HepG2 (cell line): Measurements from ENCODE around the gene PITHD1. TPM values are rescaled to one million over a fixed set of nuclear protein-coding genes. Genes with fewer than 3 reads are reported as not detected.

Experiments
- FLYWCH1 ChIP-seq: sonication (generic); formaldehyde crosslinking; IDR thresholded peaks from 2 replicates; pipeline ENCODE4 v1.8.1; 2023; ENCODE audit warnings: mild to moderate bottlenecking, missing genetic modification reagents
- HMG20A ChIP-seq: IDR thresholded peaks from 2 replicates; pipeline ENCODE4 v1.6.1; 2016; ENCODE audit warnings: borderline replicate concordance
- NAIF1 ChIP-seq: sonication (generic); formaldehyde crosslinking; IDR thresholded peaks from 2 replicates; pipeline ENCODE4 v1.5.0; 2020; ENCODE audit warnings: mild to moderate bottlenecking, missing genetic modification reagents, borderline replicate concordance
- NR2F2 ChIP-seq: IDR thresholded peaks from 2 replicates; pipeline ENCODE4 v1.6.1; 2012; ENCODE audit warnings: low read depth, inconsistent platforms, borderline replicate concordance
- POGZ ChIP-seq: sonication (generic); formaldehyde crosslinking; IDR thresholded peaks from 2 replicates; pipeline ENCODE4 v1.4.0; 2020; ENCODE audit warnings: mild to moderate bottlenecking, missing genetic modification reagents
- SSRP1 ChIP-seq: IDR thresholded peaks from 2 replicates; pipeline ENCODE4 v1.6.1; 2016; ENCODE audit warnings: control low read depth
- TARDBP ChIP-seq: sonication (generic); formaldehyde crosslinking; IDR thresholded peaks from 2 replicates; pipeline ENCODE4 v1.8.0; 2022; ENCODE audit warnings: mild to moderate bottlenecking, missing genetic modification reagents
- TCF7 ChIP-seq: sonication (generic); IDR thresholded peaks from 2 replicates; pipeline ENCODE4 v1.6.1; 2016; ENCODE audit warnings: antibody characterized with exemption, low read depth
- ZC3H4 ChIP-seq: sonication (generic); formaldehyde crosslinking; IDR thresholded peaks from 2 replicates; pipeline ENCODE4 v1.4.0; 2020; ENCODE audit warnings: missing genetic modification reagents, borderline replicate concordance
- ZFP36 ChIP-seq: fragments of 150-350 bp; IDR thresholded peaks from 2 replicates; pipeline ENCODE4 v1.6.1; 2018; ENCODE audit warnings: borderline replicate concordance, low read length, low read depth; ENCODE audit not compliant: partially characterized antibody
- ZFP36L2 ChIP-seq: sonication (generic); formaldehyde crosslinking; IDR thresholded peaks from 2 replicates; pipeline ENCODE4 v1.4.0; 2020; ENCODE audit warnings: missing genetic modification reagents
- ZNF234 ChIP-seq: sonication (generic); formaldehyde crosslinking; conservative IDR thresholded peaks from 2 replicates; pipeline ENCODE4 v1.5.1; 2020; ENCODE audit warnings: mild to moderate bottlenecking, missing genetic modification reagents
- ZNF33B ChIP-seq: sonication (generic); formaldehyde crosslinking; IDR thresholded peaks from 2 replicates; pipeline ENCODE4 v1.5.1; 2020; ENCODE audit warnings: mild to moderate bottlenecking, missing genetic modification reagents
- ZNF34 ChIP-seq: sonication (generic); formaldehyde crosslinking; IDR thresholded peaks from 2 replicates; pipeline ENCODE4 v1.4.0; 2020; ENCODE audit warnings: mild to moderate bottlenecking, missing genetic modification reagents, borderline replicate concordance
- ZNF383 ChIP-seq: sonication (generic); formaldehyde crosslinking; IDR thresholded peaks from 2 replicates; pipeline ENCODE4 v1.4.0; 2020; ENCODE audit warnings: missing genetic modification reagents, mild to moderate bottlenecking, borderline replicate concordance
- ZNF546 ChIP-seq: sonication (generic); formaldehyde crosslinking; conservative IDR thresholded peaks from 2 replicates; pipeline ENCODE4 v1.8.1; 2023; ENCODE audit warnings: mild to moderate bottlenecking, missing genetic modification reagents
- ZNF605 ChIP-seq: sonication (generic); formaldehyde crosslinking; IDR thresholded peaks from 2 replicates; pipeline ENCODE4 v1.8.0; 2022; ENCODE audit warnings: mild to moderate bottlenecking, missing genetic modification reagents
- ZNF746 ChIP-seq: sonication (generic); formaldehyde crosslinking; IDR thresholded peaks from 2 replicates; pipeline ENCODE4 v1.8.0; 2022; ENCODE audit warnings: mild to moderate bottlenecking, missing genetic modification reagents
- ZNF792 ChIP-seq: IDR thresholded peaks from 2 replicates; pipeline ENCODE4 v1.6.1; 2016
- ZSCAN22 ChIP-seq: sonication (generic); formaldehyde crosslinking; IDR thresholded peaks from 2 replicates; pipeline ENCODE4 v1.4.0; 2020; ENCODE audit warnings: mild to moderate bottlenecking, missing genetic modification reagents
- ZSCAN29 ChIP-seq: sonication (generic); formaldehyde crosslinking; conservative IDR thresholded peaks from 2 replicates; pipeline ENCODE4 v1.4.0; 2020; ENCODE audit warnings: mild to moderate bottlenecking, missing genetic modification reagents
- polyA plus RNA-seq, 8 experiments: library from polyadenylated mRNA; depleted of rRNA in 3 of 8; stranded (reverse) in 7 of 8; unstranded in 1 of 8; fragments of >200 nt; fragmentation: Illumina TruSeq in 4 of 8; extraction: Trizol in 4 of 8; gene quantifications; 2 replicates each; pipeline versions ENCODE4 v1.2.1 to v1.2.3, GENCODE V29; 2011 to 2016; ENCODE audit warnings: low read depth in 4 of 8, missing spikeins in 1 of 8, mixed read lengths in 1 of 8; ENCODE audit not compliant: insufficient read depth in 1 of 8
- total RNA-seq, 5 experiments: library from RNA; depleted of rRNA; stranded (reverse); fragments of >200 nt; fragmentation: Illumina TruSeq; extraction: Trizol; gene quantifications; 2 replicates each; pipeline ENCODE4 v1.2.3, GENCODE V29; 2016; ENCODE audit warnings: low read depth in 1 of 5
- TF ChIP-seq, protein P1 (sequence below): sonication (generic); formaldehyde crosslinking; IDR thresholded peaks from 2 replicates; pipeline ENCODE4 v1.5.0; 2020; ENCODE audit warnings: missing genetic modification reagents, mild to moderate bottlenecking, borderline replicate concordance
- TF ChIP-seq, protein P2 (sequence below): sonication (generic); formaldehyde crosslinking; IDR thresholded peaks from 2 replicates; pipeline ENCODE4 v1.8.0; 2022; ENCODE audit warnings: mild to moderate bottlenecking, missing genetic modification reagents; ENCODE audit not compliant: insufficient replicate concordance
- TF ChIP-seq, protein P3 (sequence below): sonication (generic); formaldehyde crosslinking; IDR thresholded peaks from 2 replicates; pipeline ENCODE4 v1.4.0; 2020; ENCODE audit warnings: missing genetic modification reagents
- TF ChIP-seq, protein P4 (sequence below): sonication (generic); formaldehyde crosslinking; IDR thresholded peaks from 2 replicates; pipeline ENCODE4 v1.4.0; 2020; ENCODE audit warnings: mild to moderate bottlenecking, missing genetic modification reagents
- TF ChIP-seq, protein P5 (sequence below): IDR thresholded peaks from 2 replicates; pipeline ENCODE4 v1.6.1; 2016; ENCODE audit warnings: low read depth, borderline replicate concordance

Gene PITHD1
- total and polyA plus RNA-seq, 2 of the 13 experiments (the other 11 are each of a cell fraction or from before 2014, with no cell fraction given) = 28.0 to 37.3 TPM

DNA sequence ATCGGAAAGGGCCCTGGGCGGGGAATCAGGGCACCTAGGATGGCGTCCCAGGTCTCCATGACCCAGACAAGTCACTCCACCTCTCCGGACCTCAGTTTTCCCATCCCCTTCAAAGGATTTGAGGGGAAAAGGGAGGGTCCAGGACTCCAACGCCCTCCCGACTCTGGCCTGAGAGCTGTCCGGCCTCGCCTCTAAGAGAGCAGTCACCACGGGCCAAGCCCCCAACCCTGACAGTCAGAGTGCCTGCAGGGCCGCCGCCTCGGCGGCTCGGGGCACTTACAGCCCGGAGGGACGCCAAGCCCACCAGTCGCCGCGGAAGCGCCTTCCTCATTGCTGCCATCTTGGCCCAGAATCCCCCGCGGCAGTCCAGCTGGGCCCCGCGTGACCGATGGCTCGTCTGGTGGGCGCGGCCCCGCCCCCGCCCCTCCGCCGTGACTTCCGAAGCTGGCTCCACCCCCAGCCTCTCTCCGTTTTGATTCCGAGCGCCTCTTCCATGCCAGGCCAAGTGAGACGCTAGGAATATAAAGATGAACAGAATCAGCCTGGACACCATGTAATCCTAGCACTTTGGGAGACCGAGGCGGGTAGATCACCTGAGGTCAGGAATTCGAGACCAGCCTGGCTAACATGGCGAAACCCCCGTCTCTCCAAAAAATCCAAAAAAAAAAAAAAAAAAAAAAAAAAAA lies 47.0 kb downstream of the PITHD1 start, which contains the start of gene HMGCL (continued):
- TF ChIP-seq, protein P1, sequence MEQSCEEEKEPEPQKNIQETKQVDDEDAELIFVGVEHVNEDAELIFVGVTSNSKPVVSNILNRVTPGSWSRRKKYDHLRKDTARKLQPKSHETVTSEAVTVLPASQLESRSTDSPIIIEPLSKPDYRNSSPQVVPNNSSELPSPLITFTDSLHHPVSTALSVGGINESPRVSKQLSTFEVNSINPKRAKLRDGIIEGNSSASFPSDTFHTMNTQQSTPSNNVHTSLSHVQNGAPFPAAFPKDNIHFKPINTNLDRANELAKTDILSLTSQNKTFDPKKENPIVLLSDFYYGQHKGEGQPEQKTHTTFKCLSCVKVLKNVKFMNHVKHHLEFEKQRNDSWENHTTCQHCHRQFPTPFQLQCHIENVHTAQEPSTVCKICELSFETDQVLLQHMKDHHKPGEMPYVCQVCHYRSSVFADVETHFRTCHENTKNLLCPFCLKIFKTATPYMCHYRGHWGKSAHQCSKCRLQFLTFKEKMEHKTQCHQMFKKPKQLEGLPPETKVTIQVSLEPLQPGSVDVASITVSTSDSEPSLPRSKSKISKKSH = peak; percentile 95; the same call in 1 of the 2 replicates
- TF ChIP-seq POGZ (peak; percentile 81), SSRP1 (CRISPR knock-in tag) (no peak), ZSCAN22 (CRISPR knock-in tag) (no peak), NAIF1 (no peak), ZNF34 (CRISPR knock-in tag) (no peak), HMG20A (CRISPR knock-in tag) (no peak), ZC3H4 (peak; percentile 60; the same call in 1 of the 2 replicates), TARDBP (CRISPR knock-in tag) (peak; percentile 34; the same call in 1 of the 2 replicates), ZSCAN29 (CRISPR knock-in tag) (0 out of 2 replicates have a peak, but pooled peaks have one; percentile 39), ZNF546 (CRISPR knock-in tag) (peak; percentile 86), ZFP36L2 (CRISPR knock-in tag) (no peak), ZNF746 (CRISPR knock-in tag) (peak; percentile 51; the same call in 1 of the 2 replicates), ZNF234 (CRISPR knock-in tag) (0 out of 2 replicates have a peak, but pooled peaks have one; percentile 49), NR2F2 (no peak), ZNF33B (no peak), ZNF792 (CRISPR knock-in tag) (peak; percentile 42; the same call in 1 of the 2 replicates), TCF7 (no peak), ZFP36 (no peak), FLYWCH1 (CRISPR knock-in tag) (no peak), ZNF605 (CRISPR knock-in tag) (no peak; the same call in 1 of the 2 replicates), ZNF383 (CRISPR knock-in tag) (no peak)
- TF ChIP-seq, protein P2, sequence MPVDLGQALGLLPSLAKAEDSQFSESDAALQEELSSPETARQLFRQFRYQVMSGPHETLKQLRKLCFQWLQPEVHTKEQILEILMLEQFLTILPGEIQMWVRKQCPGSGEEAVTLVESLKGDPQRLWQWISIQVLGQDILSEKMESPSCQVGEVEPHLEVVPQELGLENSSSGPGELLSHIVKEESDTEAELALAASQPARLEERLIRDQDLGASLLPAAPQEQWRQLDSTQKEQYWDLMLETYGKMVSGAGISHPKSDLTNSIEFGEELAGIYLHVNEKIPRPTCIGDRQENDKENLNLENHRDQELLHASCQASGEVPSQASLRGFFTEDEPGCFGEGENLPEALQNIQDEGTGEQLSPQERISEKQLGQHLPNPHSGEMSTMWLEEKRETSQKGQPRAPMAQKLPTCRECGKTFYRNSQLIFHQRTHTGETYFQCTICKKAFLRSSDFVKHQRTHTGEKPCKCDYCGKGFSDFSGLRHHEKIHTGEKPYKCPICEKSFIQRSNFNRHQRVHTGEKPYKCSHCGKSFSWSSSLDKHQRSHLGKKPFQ (CRISPR knock-in tag) = peak; percentile 84
- TF ChIP-seq, protein P3, sequence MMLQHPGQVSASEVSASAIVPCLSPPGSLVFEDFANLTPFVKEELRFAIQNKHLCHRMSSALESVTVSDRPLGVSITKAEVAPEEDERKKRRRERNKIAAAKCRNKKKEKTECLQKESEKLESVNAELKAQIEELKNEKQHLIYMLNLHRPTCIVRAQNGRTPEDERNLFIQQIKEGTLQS = peak; percentile 64
- TF ChIP-seq, protein P4, sequence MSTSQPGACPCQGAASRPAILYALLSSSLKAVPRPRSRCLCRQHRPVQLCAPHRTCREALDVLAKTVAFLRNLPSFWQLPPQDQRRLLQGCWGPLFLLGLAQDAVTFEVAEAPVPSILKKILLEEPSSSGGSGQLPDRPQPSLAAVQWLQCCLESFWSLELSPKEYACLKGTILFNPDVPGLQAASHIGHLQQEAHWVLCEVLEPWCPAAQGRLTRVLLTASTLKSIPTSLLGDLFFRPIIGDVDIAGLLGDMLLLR (CRISPR knock-in tag) = no peak
- TF ChIP-seq, protein P5, sequence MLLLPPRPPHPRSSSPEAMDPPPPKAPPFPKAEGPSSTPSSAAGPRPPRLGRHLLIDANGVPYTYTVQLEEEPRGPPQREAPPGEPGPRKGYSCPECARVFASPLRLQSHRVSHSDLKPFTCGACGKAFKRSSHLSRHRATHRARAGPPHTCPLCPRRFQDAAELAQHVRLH = no peak
